Stimulated activated memory B cell treated with anti-CD40 and anti-IgM and Interleukin-4, amounts not matched to agents 10 μg/mL and 1 μg/mL and 100 μg/mL, for 72 hours (primary cell): ENCODE data around the gene PAK1.

Experiments used
- ATAC-seq: fragments of 150-1000 bp; cut with Tn5 transposase; 2 replicates; pipeline ENCODE4 v1.10.0; 2021
- H3K27ac Mint-ChIP-seq: one replicate; pipeline ENCODE4 v1.8.0; 2022; ENCODE audit warnings: mild to moderate bottlenecking, mixed read lengths
- H3K27me3 Mint-ChIP-seq: one replicate; pipeline ENCODE4 v1.8.0; 2022; ENCODE audit warnings: mixed read lengths
- H3K36me3 Mint-ChIP-seq: one replicate; pipeline ENCODE4 v1.8.0; 2022; ENCODE audit warnings: mixed read lengths
- H3K4me1 Mint-ChIP-seq: one replicate; pipeline ENCODE4 v1.8.0; 2022; ENCODE audit warnings: mixed read lengths
- H3K4me3 Mint-ChIP-seq: one replicate; pipeline ENCODE4 v1.8.0; 2022; ENCODE audit warnings: mild to moderate bottlenecking, moderate library complexity, mixed read lengths
- H3K9me3 Mint-ChIP-seq: one replicate; pipeline ENCODE4 v1.8.0; 2022; ENCODE audit warnings: mixed read lengths

The PAK1 gene

DNA sequence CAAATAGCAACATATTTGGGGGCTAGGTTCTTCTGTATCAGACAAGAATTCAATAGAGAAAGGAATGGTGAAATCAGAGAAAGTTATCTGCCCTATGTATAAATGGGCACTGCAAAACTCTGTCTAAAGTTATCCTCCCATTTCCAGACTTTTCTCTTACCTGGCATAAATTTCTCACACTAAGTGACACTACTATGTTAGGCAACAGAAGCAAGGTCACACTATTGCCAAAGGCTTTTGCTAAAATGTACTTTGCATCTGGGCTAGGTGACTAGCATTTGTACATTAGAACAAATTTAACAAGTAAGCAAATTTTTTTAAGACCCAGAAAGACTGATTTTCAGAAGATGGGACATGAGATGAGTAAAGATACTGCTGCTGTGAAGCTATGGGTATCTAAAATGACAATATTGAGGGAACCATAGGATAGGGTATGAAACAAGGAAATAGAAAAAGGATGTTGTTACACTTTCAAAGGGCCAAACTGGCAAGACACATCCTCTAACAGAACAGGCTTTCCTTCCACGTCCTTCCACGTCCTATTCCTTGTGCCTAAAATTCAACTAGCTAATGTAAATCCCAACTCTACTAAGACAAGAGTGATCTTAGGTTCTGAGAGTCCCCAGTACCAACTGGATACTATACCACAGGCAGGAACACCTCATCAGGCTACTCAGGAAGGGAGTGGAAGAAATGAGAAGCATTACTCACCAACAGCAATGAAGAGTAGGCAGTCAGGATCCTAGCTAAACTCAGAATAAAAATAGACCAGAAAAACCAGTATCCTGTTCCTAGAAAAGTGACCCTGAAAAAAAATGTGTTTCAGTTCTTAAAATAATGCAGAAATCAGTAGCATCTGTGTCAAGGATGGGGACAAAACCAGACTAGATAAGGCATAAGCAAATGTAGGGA is 195.0 kb downstream of the PAK1 start:
- H3K36me3 Mint-ChIP-seq = no peaks in the 10 kb centered on the region
- no peak for ATAC-seq
- H3K4me1 Mint-ChIP-seq = no peaks in the 10 kb centered on the region
- no peak overlapping the region for H3K4me3 Mint-ChIP-seq
- H3K27ac Mint-ChIP-seq = no peak overlapping the region
- H3K27me3 Mint-ChIP-seq = peaks cover 44% of the 10 kb centered on the region
- no peaks in the 10 kb centered on the region for H3K9me3 Mint-ChIP-seq

GRCh38 chr11:77276271-77276670 is 197.6 kb downstream of the PAK1 start:
- Mint-ChIP-seq H3K4me1 (no peaks in the 10 kb centered on the region), H3K27me3 (peaks cover 35% of the 10 kb centered on the region), H3K4me3 (no peak overlapping the region), H3K27ac (no peak overlapping the region), H3K36me3 (no peaks in the 10 kb centered on the region), H3K9me3 (no peaks in the 10 kb centered on the region)
- no peak for ATAC-seq
